Measurements from ENCODE around the gene RIBC2.

RIBC2 gene

GRCh38 chr22:45424241-45424731, 10.8 kb downstream of the RIBC2 start:
- no CpG with 5 or more reads among the region's 14 CpGs for WGBS (ENCODE audit: insufficient coverage, insufficient read length)
- H3K9me3 ChIP-seq (ENCODE audit: control insufficient read depth, insufficient read depth, low read length) = no peaks in the 10 kb centered on the region
- no peak for DNase-seq (ENCODE audit: low read depth, low spot score)
- 0 out of 2 replicates have a peak, but pooled peaks cover 2% of the 10 kb centered on the region for H3K36me3 ChIP-seq (ENCODE audit: control insufficient read depth, insufficient read depth, low read length)
- H3K4me3 ChIP-seq (ENCODE audit: low read length) = no peak overlapping the region
- no peak overlapping the region for H3K27ac ChIP-seq (ENCODE audit: low read length)
- no peaks in the 10 kb centered on the region for H3K27me3 ChIP-seq (ENCODE audit: control insufficient read depth, insufficient read depth, low read length)
- no peaks in the 10 kb centered on the region for H3K4me1 ChIP-seq (ENCODE audit: control insufficient read depth, insufficient read depth, low read length)

GRCh38 chr22:45425101-45425500, 11.6 kb downstream of the RIBC2 start:
- no peak for DNase-seq (ENCODE audit: low read depth, low spot score)
- WGBS (ENCODE audit: insufficient coverage, insufficient read length) = no CpG with 5 or more reads among the region's 5 CpGs
- no peaks in the 10 kb centered on the region for H3K27me3 ChIP-seq (ENCODE audit: control insufficient read depth, insufficient read depth, low read length)
- no peak overlapping the region for H3K4me3 ChIP-seq (ENCODE audit: low read length)
- 0 out of 2 replicates have a peak, but pooled peaks cover 2% of the 10 kb centered on the region for H3K36me3 ChIP-seq (ENCODE audit: control insufficient read depth, insufficient read depth, low read length)
- no peaks in the 10 kb centered on the region for H3K4me1 ChIP-seq (ENCODE audit: control insufficient read depth, insufficient read depth, low read length)
- no peaks in the 10 kb centered on the region for H3K9me3 ChIP-seq (ENCODE audit: control insufficient read depth, insufficient read depth, low read length)
- H3K27ac ChIP-seq (ENCODE audit: low read length) = no peak overlapping the region

- H3K27ac ChIP-seq (ENCODE audit: low read length) = no peak overlapping the region
- H3K4me3 ChIP-seq (ENCODE audit: low read length) = no peak overlapping the region
- DNase-seq (ENCODE audit: low read depth, low spot score) = no peak
- WGBS (ENCODE audit: insufficient coverage, insufficient read length) = no CpG with 5 or more reads among the region's 23 CpGs
- H3K36me3 ChIP-seq (ENCODE audit: control insufficient read depth, insufficient read depth, low read length) = 0 out of 2 replicates have a peak, but pooled peaks cover 2% of the 10 kb centered on the region
- H3K27me3 ChIP-seq (ENCODE audit: control insufficient read depth, insufficient read depth, low read length) = no peaks in the 10 kb centered on the region
- H3K4me1 ChIP-seq (ENCODE audit: control insufficient read depth, insufficient read depth, low read length) = no peaks in the 10 kb centered on the region
- no peaks in the 10 kb centered on the region for H3K9me3 ChIP-seq (ENCODE audit: control insufficient read depth, insufficient read depth, low read length)
Measured at GRCh38 chr22:45425531-45426265, 12.2 kb downstream of the RIBC2 start.

- Histone ChIP-seq H3K36me3 (ENCODE audit: control insufficient read depth, insufficient read depth, low read length) (peaks cover 2% of the 10 kb centered on the region; the same call in 1 of the 2 replicates), H3K9me3 (ENCODE audit: control insufficient read depth, insufficient read depth, low read length) (no peaks in the 10 kb centered on the region), H3K27ac (ENCODE audit: low read length) (no peak overlapping the region), H3K4me3 (ENCODE audit: low read length) (no peak overlapping the region), H3K4me1 (ENCODE audit: control insufficient read depth, insufficient read depth, low read length) (no peaks in the 10 kb centered on the region), H3K27me3 (ENCODE audit: control insufficient read depth, insufficient read depth, low read length) (no peaks in the 10 kb centered on the region)
- DNase-seq (ENCODE audit: low read depth, low spot score) = no peak
- no CpG with 5 or more reads among the region's 9 CpGs for WGBS (ENCODE audit: insufficient coverage, insufficient read length)
Measured at GRCh38 chr22:45426387-45426786, 12.9 kb downstream of the RIBC2 start.

GRCh38 chr22:45427114-45427513, 13.6 kb downstream of the RIBC2 start:
- no peaks in the 10 kb centered on the region for H3K27me3 ChIP-seq (ENCODE audit: control insufficient read depth, insufficient read depth, low read length)
- H3K36me3 ChIP-seq (ENCODE audit: control insufficient read depth, insufficient read depth, low read length) = peaks cover 2% of the 10 kb centered on the region; the same call in 1 of the 2 replicates
- no peaks in the 10 kb centered on the region for H3K9me3 ChIP-seq (ENCODE audit: control insufficient read depth, insufficient read depth, low read length)
- no peak for DNase-seq (ENCODE audit: low read depth, low spot score)
- H3K27ac ChIP-seq (ENCODE audit: low read length) = no peak overlapping the region
- no peak overlapping the region for H3K4me3 ChIP-seq (ENCODE audit: low read length)
- no CpG with 5 or more reads among the region's 2 CpGs for WGBS (ENCODE audit: insufficient coverage, insufficient read length)
- no peaks in the 10 kb centered on the region for H3K4me1 ChIP-seq (ENCODE audit: control insufficient read depth, insufficient read depth, low read length)

GRCh38 chr22:45428391-45429385, 15.2 kb downstream of the RIBC2 start:
- no CpG with 5 or more reads among the region's 19 CpGs for WGBS (ENCODE audit: insufficient coverage, insufficient read length)
- DNase-seq (ENCODE audit: low read depth, low spot score) = no peak

GRCh38 chr22:45429424-45429823, 15.9 kb downstream of the RIBC2 start:
- Histone ChIP-seq H3K27me3 (ENCODE audit: control insufficient read depth, insufficient read depth, low read length) (no peaks in the 10 kb centered on the region), H3K27ac (ENCODE audit: low read length) (no peak overlapping the region), H3K4me3 (ENCODE audit: low read length) (no peak overlapping the region), H3K36me3 (ENCODE audit: control insufficient read depth, insufficient read depth, low read length) (no peaks in the 10 kb centered on the region; the same call in 1 of the 2 replicates), H3K4me1 (ENCODE audit: control insufficient read depth, insufficient read depth, low read length) (no peaks in the 10 kb centered on the region), H3K9me3 (ENCODE audit: control insufficient read depth, insufficient read depth, low read length) (no peaks in the 10 kb centered on the region)
- no peak for DNase-seq (ENCODE audit: low read depth, low spot score)
- no CpG with 5 or more reads among the region's 10 CpGs for WGBS (ENCODE audit: insufficient coverage, insufficient read length)

More at GRCh38 chr22:45428391-45429385, 15.2 kb downstream of the RIBC2 start:
- Histone ChIP-seq H3K9me3 (ENCODE audit: control insufficient read depth, insufficient read depth, low read length) (no peaks in the 10 kb centered on the region), H3K4me3 (ENCODE audit: low read length) (no peak overlapping the region), H3K4me1 (ENCODE audit: control insufficient read depth, insufficient read depth, low read length) (no peaks in the 10 kb centered on the region), H3K27ac (ENCODE audit: low read length) (no peak overlapping the region), H3K36me3 (ENCODE audit: control insufficient read depth, insufficient read depth, low read length) (peaks cover 2% of the 10 kb centered on the region; the same call in 1 of the 2 replicates), H3K27me3 (ENCODE audit: control insufficient read depth, insufficient read depth, low read length) (no peaks in the 10 kb centered on the region)

- Histone ChIP-seq H3K27me3 (ENCODE audit: control insufficient read depth, insufficient read depth, low read length) (no peaks in the 10 kb centered on the region), H3K9me3 (ENCODE audit: control insufficient read depth, insufficient read depth, low read length) (no peaks in the 10 kb centered on the region), H3K4me3 (ENCODE audit: low read length) (no peak overlapping the region), H3K36me3 (ENCODE audit: control insufficient read depth, insufficient read depth, low read length) (no peaks in the 10 kb centered on the region; the same call in 1 of the 2 replicates), H3K27ac (ENCODE audit: low read length) (no peak overlapping the region), H3K4me1 (ENCODE audit: control insufficient read depth, insufficient read depth, low read length) (no peaks in the 10 kb centered on the region)
- no CpG with 5 or more reads among the region's 18 CpGs for WGBS (ENCODE audit: insufficient coverage, insufficient read length)
- no peak for DNase-seq (ENCODE audit: low read depth, low spot score)
Measured at GRCh38 chr22:45429981-45430775, 16.7 kb downstream of the RIBC2 start.

- no peak for DNase-seq (ENCODE audit: low read depth, low spot score)
- Histone ChIP-seq H3K27me3 (ENCODE audit: control insufficient read depth, insufficient read depth, low read length) (no peaks in the 10 kb centered on the region), H3K4me1 (ENCODE audit: control insufficient read depth, insufficient read depth, low read length) (no peaks in the 10 kb centered on the region), H3K36me3 (ENCODE audit: control insufficient read depth, insufficient read depth, low read length) (no peaks in the 10 kb centered on the region; the same call in 1 of the 2 replicates), H3K9me3 (ENCODE audit: control insufficient read depth, insufficient read depth, low read length) (no peaks in the 10 kb centered on the region), H3K27ac (ENCODE audit: low read length) (no peak overlapping the region), H3K4me3 (ENCODE audit: low read length) (no peak overlapping the region)
- no CpG with 5 or more reads among the region's 19 CpGs for WGBS (ENCODE audit: insufficient coverage, insufficient read length)
Measured at GRCh38 chr22:45430871-45431270, 17.4 kb downstream of the RIBC2 start.

Data from iPS DF 6.9 (cell line).